GM18861 (cell line): ENCODE results near the gene PHEX.

Experiments
- ATAC-seq: cut with Tn5 transposase; IDR thresholded peaks from one replicate; pipeline ENCODE4 v1.9.1; 2021; ENCODE audit not compliant: unreplicated experiment

PHEX gene

DNA sequence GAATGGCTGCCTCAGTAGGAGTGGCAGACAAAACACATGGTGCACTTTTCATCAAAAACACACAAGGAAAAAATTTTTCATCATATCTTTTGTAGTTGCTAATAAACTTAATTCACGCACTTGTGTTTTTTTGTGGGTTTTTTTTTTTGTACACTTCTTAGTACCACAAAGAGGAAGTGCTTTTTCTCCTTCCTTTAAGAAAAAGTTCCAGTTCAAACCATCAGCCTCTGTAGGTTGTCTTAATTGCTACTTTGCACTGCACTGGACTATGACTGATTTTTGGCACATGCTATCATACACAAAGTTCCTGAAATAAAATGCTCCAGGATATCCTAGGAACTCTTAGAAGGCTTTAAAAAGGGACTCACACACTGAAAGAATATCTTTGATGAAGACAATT is at the start of gene PHEX:
PHEX (plus strand) TSS at position 242 of the 400 bp plus-strand sequence. CDS start 681 bp downstream, outside the sequence.
- no peak for ATAC-seq

DNA sequence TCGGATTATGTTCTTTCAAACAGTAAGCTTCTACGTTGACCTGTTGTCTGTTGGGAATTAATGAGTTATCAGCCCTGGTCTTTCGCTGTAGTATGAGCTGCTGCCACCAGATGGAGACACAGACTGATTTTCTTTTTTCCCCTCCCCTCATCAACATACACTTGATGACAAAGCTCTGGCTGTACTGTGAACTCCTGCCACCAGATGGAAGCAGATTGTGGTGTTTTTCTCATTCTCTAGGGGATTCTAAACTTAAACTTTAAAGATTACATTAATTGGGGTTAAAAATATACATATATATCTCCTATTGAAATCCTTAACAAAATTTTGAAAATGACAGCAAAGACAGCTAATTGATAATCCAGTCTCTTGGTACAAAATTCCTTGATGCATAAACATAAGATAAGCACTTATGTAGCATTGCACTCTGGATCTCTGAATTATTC is 46.8 kb upstream of the PHEX start:
- ATAC-seq, result peak; percentile 92

DNA sequence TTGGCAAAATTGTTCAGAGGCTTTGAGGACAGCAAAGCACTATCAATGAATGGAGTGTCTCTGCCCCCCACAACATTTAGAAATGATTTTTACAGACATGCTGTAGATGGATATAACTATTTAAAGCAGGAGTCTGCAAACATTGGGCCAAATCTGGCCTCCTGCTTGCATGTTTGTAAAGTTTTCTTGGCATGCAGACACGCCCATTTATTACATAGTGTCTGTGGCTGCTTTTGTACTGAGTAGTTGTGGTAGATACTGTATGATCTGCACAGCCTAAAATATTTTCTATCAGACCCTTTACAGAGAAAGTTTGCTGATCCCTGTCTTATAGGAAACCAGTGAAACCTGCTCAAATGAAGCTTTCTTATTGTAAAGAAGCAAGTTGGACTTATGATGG is 45.5 kb upstream of the PHEX start:
- no peak for ATAC-seq

DNA sequence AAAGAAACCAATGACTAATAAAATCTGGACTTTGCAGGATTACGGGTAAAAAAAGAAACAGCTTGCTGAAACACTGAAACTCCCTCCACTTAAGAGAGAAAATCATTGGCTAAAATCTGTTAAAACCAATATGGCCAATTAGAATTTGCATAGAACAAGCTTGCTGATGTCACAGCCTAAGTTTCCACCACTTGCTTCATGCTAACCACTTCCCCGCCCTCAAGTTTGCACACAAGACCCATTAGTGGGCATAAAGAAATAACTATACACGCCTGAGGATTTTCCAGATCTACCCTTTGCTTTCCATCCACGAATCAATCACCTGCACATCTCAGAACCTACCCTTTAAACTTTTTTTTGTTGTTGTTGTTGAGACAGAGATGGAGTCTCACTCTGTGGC is 42.7 kb upstream of the PHEX start:
- ATAC-seq, result no peak

DNA sequence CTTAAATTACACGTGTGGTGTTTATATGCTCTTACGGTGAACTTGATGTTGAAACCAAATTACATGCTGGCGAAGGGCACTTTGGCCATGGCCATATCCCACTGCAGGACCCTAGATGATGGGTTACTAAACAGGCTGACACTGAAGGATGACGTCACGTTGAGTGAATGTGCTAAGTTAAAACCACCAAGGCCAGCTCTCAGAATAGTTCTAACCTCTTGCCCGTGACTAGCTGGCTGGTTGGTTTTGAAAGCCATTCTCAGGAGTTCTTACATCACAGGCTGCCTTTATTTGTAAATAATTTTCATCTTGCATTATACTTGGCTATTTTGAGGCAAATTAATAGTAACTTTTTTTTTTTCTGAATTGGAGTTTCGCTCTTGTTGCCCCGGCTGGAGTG is 41.3 kb upstream of the PHEX start:
- no peak for ATAC-seq

DNA sequence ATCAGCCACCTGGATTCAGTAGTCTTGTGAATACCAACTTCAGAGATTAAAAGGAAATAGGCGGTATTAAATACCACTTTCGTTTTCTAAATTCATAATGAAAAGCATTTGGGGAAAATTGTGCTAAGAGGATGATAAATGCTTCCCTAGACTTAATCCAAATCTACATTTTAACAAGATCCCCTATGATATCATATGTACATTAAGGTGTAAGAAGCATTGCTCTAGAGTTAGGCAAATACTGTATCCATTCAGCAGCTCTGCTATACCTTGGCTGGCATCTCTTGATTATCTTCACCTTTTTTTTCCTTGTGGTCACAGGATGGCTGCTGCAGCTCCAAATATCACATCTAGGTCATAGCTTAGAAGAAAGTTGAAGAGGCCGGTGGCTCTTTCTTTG is 40.6 kb upstream of the PHEX start:
- no peak for ATAC-seq

DNA sequence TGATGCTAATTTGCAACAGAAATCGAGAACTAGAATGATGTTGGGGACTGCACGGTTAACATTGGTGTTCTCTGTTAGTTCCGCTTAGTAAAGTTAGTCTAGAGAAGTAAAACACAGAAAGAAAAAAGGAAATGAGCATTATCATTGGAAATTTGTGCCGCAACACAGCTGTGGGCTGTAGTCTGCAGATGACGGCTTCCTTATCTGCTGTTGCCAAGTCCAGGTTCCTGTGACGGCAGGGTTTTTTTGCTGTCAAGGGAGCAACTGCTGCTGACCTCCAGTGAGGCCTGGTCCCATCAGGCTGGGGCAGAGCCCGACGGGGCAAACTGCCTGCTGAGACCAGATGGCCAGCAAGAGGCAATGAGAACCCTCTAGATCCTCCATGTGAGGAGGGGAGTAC is 38.9 kb upstream of the PHEX start:
- ATAC-seq, result peak; percentile 76

DNA sequence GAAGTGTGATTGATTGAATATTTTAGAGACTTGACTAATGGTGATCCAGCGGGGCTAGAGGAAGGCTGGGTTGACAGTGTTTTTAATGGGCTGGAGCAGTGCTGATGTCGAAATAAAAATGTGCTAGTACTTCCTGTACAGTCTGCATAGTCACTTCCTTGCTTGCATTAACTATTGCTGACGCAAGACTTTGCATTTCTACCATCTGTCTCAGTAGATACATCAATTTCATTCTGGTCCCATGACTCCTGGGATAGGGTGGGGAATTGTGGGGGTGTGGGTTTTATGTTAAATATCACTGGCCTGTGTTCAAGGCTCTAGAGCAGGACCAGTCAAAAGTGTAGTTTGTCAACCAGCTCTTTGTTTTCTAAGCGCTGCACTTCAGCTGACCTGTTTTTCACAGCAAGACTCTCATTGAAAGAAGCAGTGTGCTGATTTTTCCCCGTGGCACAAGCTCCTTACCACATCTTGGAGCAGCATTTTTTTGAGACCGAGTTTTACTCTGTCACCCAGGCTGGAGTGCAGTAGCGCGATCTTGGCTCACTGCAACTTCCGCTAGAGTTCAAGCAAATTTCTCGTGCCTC is 35.2 kb upstream of the PHEX start:
- ATAC-seq, result no peak

DNA sequence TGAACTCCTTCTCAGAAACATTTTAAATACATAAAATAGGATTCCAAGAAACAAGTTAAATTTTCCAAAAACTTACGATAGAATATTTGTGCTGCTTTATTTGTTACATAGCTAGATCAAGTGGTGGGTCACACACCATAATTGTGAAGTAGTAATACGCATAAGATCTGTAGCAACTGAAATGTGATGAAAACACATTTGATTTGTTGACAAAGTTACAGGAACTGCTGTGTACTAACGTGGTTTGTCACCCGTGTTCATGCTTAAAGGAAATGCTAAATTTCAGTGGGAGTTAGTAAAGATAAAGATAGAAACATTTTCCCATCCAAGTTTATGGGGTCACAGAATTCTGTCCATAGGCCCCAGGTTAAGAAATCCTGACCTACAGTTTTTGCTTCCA is 34.1 kb upstream of the PHEX start:
- ATAC-seq, result no peak

DNA sequence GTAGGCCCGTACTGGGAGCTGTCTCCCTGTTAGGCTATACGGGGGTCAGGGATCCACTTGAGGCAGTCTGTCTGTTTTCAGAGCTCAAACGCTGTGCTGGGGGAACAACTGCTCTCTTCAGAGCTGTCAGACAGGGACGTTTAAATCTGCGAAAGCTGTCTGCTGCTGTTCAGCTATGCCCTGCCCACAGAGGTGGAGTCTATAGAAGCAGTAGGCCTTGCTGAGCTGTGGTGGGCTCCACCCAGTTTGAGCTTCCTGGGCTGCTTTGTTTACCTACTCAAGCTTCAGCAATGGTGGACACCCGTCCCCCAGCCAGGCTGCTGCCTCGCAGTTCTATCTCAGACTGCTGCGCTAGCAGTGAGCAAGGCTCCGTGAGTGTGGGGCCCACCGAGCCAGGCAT is 27.3 kb upstream of the PHEX start:
- no peak for ATAC-seq

DNA sequence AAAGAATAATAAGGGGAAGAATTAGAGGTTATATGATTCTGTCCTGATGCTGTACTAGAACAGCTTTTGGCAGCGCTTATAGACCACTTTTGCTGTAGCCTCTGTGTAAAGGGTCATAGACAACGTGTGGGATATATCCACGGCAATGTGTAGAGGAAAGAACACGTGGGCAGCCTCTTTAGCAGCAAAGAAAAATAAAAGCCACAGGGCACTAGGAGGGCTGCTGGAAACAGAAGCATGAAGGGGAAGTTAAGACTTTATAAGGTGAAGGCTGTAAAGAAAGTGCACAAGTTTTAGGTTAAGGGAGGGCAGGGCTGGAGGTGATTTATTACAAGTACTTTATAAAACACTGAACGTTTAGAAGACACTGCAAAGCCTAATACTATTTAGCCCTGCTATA is 20.1 kb upstream of the PHEX start:
- no peak for ATAC-seq

DNA sequence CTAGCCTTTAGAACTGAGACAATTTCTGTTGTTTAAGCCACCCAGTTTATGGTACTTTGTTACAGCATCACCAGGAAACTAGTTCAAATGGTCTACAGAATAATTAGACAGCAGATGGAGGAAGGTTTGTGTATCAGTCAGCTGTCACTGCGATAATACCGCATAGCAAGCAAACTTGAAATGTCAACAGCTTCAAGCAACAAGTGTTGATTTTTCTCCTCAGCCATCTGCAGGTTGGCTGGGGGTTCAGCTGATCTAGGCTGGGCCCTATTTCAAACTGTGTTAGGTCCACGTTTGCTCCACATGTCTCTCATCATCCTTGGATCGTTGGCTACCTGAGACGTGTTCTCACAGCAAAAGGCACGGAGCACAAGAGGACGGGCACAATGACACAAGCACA is 19.2 kb upstream of the PHEX start:
- ATAC-seq, result no peak

DNA sequence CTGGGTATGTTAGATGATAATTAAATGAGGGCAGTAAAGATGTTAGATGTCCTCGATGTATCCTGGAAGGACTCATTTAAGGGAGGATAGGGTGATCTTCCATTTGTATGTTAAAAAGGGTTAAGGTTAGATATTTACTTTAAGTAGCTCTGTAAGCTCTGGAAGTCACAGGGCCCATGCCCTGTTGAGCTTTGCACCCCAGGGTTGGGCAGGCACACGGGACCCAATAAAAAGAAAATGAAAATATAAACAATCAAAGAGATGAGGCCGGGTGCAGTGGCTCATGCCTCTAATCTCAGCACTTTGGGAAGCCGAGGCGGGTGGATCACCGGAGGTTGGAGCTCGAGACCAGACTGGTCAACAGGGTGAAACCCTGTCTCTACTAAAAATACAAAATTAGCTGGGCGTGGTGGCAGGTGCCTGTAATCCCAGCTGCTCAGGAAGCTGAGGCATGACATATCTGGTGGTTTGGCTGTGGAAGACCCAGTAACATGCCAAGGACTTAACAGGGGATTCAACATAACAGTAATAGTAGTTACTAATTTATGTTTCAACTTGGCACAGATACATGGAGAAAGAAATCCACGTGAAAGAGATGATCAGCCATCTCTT is 16.9 kb upstream of the PHEX start:
- ATAC-seq, result no peak

DNA sequence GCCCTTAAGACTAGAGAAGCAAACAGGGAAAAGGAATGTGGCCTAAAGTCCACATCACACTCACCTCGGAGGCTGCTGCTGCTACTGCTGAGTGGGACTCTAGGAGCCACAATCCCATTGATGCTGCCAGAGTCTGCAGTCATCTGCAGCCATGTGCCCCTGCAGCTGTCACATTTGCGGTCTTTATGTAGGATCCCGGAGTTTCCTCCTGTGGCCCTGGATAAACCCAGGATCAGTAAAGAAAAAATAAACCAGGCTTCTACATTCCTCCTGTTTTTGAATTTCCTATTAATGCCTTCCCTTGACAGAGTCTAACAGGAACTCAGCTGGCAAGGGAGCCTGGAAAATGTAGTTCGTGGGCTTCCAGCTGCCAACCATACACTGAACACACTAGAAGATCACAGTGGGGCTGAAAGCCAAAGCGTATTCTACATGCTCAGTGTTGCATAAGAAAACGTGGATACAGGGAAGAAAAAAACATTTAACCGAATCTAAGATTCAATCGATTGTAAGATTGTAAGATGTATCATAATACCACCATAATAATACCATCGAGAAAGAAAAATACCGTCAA is 10.3 kb upstream of the PHEX start:
- no peak for ATAC-seq

DNA sequence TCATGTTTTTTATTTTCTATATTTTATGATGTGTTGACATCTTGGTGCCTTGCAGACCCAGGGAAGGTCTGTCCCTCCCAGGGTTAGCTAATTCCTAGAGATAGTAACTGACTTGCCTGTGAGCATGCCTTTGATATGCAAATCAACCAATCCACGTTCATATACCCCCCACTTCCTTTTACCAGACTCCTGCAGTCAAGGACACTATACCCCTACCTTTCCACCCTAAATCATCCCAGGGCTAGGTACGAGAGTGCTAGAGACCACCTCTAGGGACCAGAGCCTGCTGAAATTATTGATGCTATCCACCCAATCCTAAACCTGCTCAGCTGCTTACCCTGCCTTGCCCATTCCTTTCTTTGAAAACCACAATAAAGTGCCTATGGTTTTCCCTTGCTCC is 7.5 kb upstream of the PHEX start:
- ATAC-seq, result no peak

DNA sequence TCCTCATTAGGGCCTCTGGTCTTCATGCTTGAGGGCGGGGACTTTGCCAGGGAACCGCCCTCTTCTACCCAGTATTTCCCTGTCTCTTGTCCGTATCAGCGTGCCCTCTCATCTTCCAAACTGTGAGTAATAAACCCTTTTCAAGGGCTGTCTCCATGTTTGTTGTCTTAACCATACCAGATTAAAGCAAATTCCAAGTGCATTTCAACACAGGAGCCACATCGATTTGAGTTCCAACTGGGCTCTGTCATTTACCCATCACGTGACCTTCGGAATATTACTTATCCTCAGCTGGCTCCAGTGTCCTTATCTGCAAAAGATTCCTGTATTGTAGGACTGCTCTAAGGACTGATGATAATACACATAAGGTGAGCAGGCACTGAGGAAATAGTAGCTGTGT is 6.4 kb upstream of the PHEX start:
- no peak for ATAC-seq

DNA sequence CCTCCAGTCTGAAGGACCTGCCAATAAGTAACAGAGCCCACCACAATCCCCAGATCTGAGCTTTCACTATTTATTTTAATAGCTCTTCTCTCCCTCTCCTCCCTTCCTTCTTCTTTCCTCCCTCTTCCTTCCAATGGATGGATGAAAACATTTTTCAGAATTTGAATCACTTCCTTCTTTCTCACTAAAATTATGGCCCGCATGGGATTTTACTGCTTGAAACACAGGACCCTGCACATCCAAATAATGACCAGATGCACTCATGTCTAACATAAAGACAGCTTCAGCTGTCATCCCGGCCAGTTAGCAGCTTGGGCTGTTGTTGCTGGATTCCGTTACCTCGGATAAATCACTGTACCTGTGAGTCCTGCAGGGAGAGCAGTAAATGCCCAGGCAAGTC is 5.4 kb upstream of the PHEX start:
- ATAC-seq, result no peak

DNA sequence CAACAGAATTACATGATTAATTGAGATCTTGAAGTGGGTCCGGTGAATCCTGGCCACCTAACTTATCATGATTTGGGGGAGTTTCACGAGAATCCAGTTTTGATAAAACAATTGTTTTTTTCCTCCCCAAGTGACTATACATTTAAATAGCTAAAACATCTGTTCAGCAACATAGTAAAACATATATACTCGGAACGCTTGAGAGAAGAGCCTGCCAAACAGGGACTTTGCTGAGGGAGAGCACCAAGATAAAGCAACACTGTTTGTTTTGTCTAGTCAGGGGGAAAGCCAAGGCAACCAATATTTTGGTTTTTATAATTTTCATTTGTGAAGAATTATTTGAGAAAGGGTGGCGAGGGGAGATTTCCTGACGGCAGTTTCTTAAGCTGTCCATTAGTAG is 381 bp downstream of the PHEX start:
- ATAC-seq, result no peak

DNA sequence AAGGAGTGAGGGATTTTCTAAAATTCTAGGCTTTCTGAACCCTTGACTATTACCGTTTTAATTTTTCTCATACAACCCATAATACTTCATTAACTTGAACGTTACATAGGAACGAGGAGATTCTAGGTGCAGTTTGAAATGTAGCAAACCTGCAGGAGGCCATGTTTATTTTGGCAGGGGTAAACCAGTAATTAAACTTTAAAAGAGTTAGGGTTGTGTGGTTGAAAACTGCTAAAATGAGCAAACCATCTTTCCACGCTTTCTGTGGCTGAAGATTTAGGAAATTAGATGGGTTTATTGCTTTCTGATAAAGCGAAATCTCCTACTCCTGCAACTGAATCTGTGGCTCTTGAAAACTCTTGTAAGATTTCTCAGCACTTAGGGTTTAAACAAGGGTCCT is 1.7 kb downstream of the PHEX start:
- ATAC-seq, result no peak

DNA sequence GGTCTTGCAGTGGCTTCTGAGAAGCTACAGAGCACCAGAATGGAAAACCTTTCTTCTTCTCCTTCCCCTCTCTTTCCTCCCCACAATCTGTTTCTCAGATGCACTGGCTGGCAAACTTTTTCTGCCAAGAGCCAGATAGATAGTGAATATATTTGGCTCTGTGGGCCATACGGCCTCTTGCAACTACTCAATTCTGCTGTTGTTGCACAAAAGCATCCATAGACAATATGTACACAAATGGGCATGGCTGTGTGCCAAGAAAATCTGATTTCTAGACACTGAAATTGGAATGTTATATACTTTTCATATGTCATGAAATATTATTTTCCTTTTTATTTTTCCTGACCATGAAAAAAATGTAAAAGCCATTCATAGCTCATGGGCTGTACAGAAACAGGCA is 3.1 kb downstream of the PHEX start:
- ATAC-seq, result no peak

DNA sequence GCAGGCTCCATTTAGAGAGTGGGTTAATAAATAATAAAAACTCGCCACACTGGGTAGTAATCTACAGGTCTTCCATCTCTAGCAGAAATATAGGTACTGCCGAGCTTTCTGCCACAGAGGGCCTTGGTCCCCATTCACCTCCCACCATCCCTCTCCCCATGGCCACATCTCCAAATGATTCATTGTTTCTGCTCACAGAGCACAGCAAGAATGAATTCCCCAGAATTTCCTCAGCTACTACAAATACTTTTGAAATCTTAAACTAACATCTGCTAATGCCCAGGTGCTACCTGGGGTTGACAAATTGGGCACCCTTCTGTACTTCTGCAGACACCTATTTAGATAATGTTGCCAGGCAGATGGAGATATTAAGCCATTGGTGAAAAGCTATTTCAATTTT is 5.1 kb downstream of the PHEX start:
- ATAC-seq, result no peak

DNA sequence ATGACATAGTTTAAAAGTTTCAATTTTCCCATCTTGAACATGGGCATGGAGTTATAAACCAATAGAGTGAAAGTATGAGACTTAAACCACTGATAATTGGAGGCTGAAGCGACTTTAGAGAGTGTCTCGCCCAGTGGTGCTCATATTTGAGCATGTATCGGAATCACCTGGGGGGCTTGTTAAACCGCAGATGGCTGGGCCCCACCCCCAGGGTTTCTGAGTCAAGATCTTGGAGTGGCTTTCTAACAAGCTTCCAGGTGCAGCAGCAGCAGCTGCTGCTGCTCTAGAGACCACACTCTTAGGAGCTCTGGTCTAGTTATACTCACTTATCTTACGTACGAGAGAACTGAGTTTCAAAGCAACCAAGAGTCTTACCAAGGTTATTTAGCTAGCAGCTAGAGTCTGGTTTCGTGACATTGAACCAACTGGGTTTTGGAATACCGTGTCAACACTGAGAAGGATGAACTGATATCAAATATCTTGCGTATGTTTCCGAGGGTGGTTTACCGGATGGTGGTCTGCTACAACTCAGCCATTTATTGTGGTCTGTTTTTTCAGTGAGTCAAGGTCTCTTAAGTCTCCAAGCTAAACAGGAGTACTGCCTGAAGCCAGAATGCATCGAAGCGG is 5.9 kb downstream of the PHEX start:
- no peak for ATAC-seq
